Astrocyte (in vitro differentiated cells and primary cell): ENCODE measurements around the gene TRAF3IP1. TPM values are rescaled to one million over a fixed set of nuclear protein-coding genes. Genes with fewer than 3 reads are reported as not detected.

Experiments used
- DNase-seq: peaks from one replicate; pipeline ENCODE4 v3.0.0-alpha.2; 2010; ENCODE audit warnings: low read depth
- FAIRE-seq: peaks from 2 replicates; lab custom pipeline; 2011; peaks lifted over from hg19 to GRCh38; lab: Jason Lieb, UNC
- H2AFZ ChIP-seq: 2 replicates; pipeline ENCODE4 v1.6.0; 2012; ENCODE audit warnings: low read depth, low read length, inconsistent platforms
- H3K27ac ChIP-seq: 2 replicates; pipeline ENCODE4 v1.5.1; 2011; ENCODE audit warnings: low read depth, low read length, inconsistent platforms
- H3K27me3 ChIP-seq: 2 replicates; pipeline ENCODE4 v1.6.0; 2011; ENCODE audit warnings: low read length, inconsistent platforms; ENCODE audit not compliant: insufficient read depth
- H3K36me3 ChIP-seq: 2 replicates; pipeline ENCODE4 v1.5.1; 2011; ENCODE audit warnings: low read length, inconsistent platforms; ENCODE audit not compliant: insufficient read depth
- H3K4me1 ChIP-seq: 2 replicates; pipeline ENCODE4 v1.5.1; 2011; ENCODE audit warnings: low read length, inconsistent platforms; ENCODE audit not compliant: insufficient read depth
- H3K4me2 ChIP-seq: 2 replicates; pipeline ENCODE4 v1.6.0; 2012; ENCODE audit warnings: low read length, inconsistent platforms
- H3K4me3 ChIP-seq: 2 replicates; pipeline ENCODE4 v1.5.1; 2011; ENCODE audit warnings: low read depth, mild to moderate bottlenecking, low read length, inconsistent platforms; ENCODE audit not compliant: insufficient read depth
- H3K79me2 ChIP-seq: 2 replicates; pipeline ENCODE4 v1.6.0; 2012; ENCODE audit warnings: mild to moderate bottlenecking, low read length, inconsistent platforms; ENCODE audit not compliant: insufficient read depth
- H3K9ac ChIP-seq: 2 replicates; pipeline ENCODE4 v1.6.0; 2012; ENCODE audit warnings: mild to moderate bottlenecking, low read length, inconsistent platforms
- H3K9me3 ChIP-seq: 2 replicates; pipeline ENCODE4 v1.5.1; 2012; ENCODE audit warnings: low read depth, mild to moderate bottlenecking, low read length, inconsistent platforms; ENCODE audit not compliant: insufficient read depth
- H4K20me1 ChIP-seq: 2 replicates; pipeline ENCODE4 v1.6.0; 2012; ENCODE audit warnings: low read length, inconsistent platforms; ENCODE audit not compliant: insufficient read depth
- H3K27ac Mint-ChIP-seq: one replicate; pipeline ENCODE4 v1.8.0; 2021; ENCODE audit warnings: mild to moderate bottlenecking, mixed read lengths; ENCODE audit not compliant: unreplicated experiment
- H3K27me3 Mint-ChIP-seq: one replicate; pipeline ENCODE4 v1.8.0; 2021; ENCODE audit warnings: low read depth, mixed read lengths; ENCODE audit not compliant: unreplicated experiment
- H3K36me3 Mint-ChIP-seq: one replicate; pipeline ENCODE4 v1.8.0; 2021; ENCODE audit warnings: low read depth, mixed read lengths; ENCODE audit not compliant: unreplicated experiment
- H3K4me1 Mint-ChIP-seq: one replicate; pipeline ENCODE4 v1.8.0; 2021; ENCODE audit warnings: low read depth, mixed read lengths; ENCODE audit not compliant: unreplicated experiment
- H3K4me3 Mint-ChIP-seq: one replicate; pipeline ENCODE4 v1.8.0; 2021; ENCODE audit warnings: mild to moderate bottlenecking, moderate library complexity, mixed read lengths; ENCODE audit not compliant: unreplicated experiment
- H3K9me3 Mint-ChIP-seq: one replicate; pipeline ENCODE4 v1.8.0; 2021; ENCODE audit warnings: mild to moderate bottlenecking, mixed read lengths; ENCODE audit not compliant: unreplicated experiment
- EZH2 ChIP-seq: IDR thresholded peaks from 2 replicates; pipeline ENCODE4 v1.6.1; 2012; ENCODE audit warnings: mild to moderate bottlenecking, low read length, inconsistent platforms; ENCODE audit not compliant: insufficient read depth
- total RNA-seq: library from RNA; stranded (reverse); gene quantifications from 2 replicates; pipeline ENCODE4 v1.2.1, GENCODE V29; 2021
- TF ChIP-seq, protein P1 (sequence below): IDR thresholded peaks from 2 replicates; pipeline ENCODE4 v1.5.1; 2011; ENCODE audit warnings: low read depth, mild to moderate bottlenecking, inconsistent platforms, low read length, moderate library complexity; ENCODE audit not compliant: insufficient read depth

Gene TRAF3IP1
- total RNA-seq, 1 donor from 2014 or later = 19.6 TPM

DNA sequence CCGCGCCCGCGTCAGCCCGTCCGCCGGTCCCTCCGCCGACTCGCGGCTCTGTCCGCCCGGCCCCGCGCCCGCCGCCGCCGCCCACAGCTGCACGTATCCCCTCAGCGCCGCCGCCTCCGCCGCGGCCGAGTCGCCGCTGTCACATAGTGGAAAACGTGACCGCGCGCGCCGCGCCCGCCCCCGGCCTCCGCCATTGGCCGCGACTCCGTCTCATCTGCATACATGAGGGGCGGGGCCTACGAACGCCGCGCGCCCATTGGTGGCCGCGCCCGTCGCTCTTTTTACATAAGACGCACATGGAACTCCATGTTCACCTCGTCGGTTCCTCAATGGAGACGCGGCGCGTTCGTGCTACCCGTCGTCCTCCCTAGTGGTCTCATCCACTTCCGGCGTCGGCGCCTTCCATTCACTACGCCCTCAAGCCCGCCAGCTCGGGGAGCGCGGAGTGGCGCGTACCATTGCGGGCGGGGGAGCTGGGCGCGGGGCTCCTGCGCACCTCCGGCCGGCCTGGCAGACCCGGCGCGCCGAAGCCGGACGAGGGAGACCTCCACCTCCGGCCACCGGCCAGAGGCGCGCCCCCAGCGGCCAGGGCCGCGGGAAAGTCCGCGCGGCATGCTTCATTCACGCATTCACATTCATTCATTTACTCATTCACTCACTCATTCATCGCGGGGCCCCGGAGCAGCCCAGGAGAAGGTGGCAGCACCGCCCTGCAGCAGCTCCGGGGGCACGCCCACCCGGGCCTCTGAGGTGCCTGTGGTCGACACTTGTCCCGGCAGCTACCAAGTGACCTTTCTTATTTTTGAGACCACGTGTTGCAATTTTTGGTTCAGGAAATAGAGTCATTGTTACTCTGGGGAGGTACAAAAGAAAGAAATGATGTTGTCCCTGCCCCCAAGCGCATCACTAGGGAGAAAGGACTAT, 31.4 kb upstream of the TRAF3IP1 start:
- H3K4me1 ChIP-seq = peaks cover 40% of the 10 kb centered on the region
- no peaks in the 10 kb centered on the region for H3K27me3 ChIP-seq
- Mint-ChIP-seq H3K4me1 (peaks cover 26% of the 10 kb centered on the region), H3K27me3 (peaks cover 5% of the 10 kb centered on the region), H3K27ac (peak overlapping the region; percentile 69), H3K36me3 (no peaks in the 10 kb centered on the region), H3K9me3 (no peaks in the 10 kb centered on the region), H3K4me3 (peak overlapping the region; percentile 87)
- peaks cover 24% of the 10 kb centered on the region for H3K79me2 ChIP-seq
- FAIRE-seq (no peak), DNase-seq (peak; percentile 99)
- H3K4me2 ChIP-seq = peak overlapping the region; percentile 91
- H2AFZ ChIP-seq = peak overlapping the region; percentile 81
- H3K9me3 ChIP-seq = no peaks in the 10 kb centered on the region
- H3K27ac ChIP-seq = peak overlapping the region; percentile 92
- peaks cover 15% of the 10 kb centered on the region for H4K20me1 ChIP-seq
- H3K36me3 ChIP-seq = no peaks in the 10 kb centered on the region
- peak overlapping the region; percentile 78 for H3K4me3 ChIP-seq
- peak overlapping the region; percentile 94 for H3K9ac ChIP-seq
- TF ChIP-seq, protein P1, sequence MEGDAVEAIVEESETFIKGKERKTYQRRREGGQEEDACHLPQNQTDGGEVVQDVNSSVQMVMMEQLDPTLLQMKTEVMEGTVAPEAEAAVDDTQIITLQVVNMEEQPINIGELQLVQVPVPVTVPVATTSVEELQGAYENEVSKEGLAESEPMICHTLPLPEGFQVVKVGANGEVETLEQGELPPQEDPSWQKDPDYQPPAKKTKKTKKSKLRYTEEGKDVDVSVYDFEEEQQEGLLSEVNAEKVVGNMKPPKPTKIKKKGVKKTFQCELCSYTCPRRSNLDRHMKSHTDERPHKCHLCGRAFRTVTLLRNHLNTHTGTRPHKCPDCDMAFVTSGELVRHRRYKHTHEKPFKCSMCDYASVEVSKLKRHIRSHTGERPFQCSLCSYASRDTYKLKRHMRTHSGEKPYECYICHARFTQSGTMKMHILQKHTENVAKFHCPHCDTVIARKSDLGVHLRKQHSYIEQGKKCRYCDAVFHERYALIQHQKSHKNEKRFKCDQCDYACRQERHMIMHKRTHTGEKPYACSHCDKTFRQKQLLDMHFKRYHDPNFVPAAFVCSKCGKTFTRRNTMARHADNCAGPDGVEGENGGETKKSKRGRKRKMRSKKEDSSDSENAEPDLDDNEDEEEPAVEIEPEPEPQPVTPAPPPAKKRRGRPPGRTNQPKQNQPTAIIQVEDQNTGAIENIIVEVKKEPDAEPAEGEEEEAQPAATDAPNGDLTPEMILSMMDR = peak; percentile 11
- no peak for TF ChIP-seq EZH2

- TF ChIP-seq, protein P1 = no peak
- TF ChIP-seq EZH2 = no peak
- Histone ChIP-seq H3K9ac (peak overlapping the region; percentile 94), H2AFZ (peak overlapping the region; percentile 81), H3K27ac (no peak overlapping the region), H3K36me3 (no peaks in the 10 kb centered on the region), H3K4me1 (peaks cover 40% of the 10 kb centered on the region), H3K4me3 (peak overlapping the region; percentile 78), H3K4me2 (peak overlapping the region; percentile 91), H3K79me2 (peaks cover 20% of the 10 kb centered on the region), H3K9me3 (no peaks in the 10 kb centered on the region), H3K27me3 (no peaks in the 10 kb centered on the region), H4K20me1 (peaks cover 15% of the 10 kb centered on the region)
- Mint-ChIP-seq H3K9me3 (no peaks in the 10 kb centered on the region), H3K27me3 (peaks cover 7% of the 10 kb centered on the region), H3K27ac (peak overlapping the region; percentile 41), H3K4me1 (peaks cover 25% of the 10 kb centered on the region), H3K4me3 (peak overlapping the region; percentile 87), H3K36me3 (no peaks in the 10 kb centered on the region)
- FAIRE-seq (no peak), DNase-seq (no peak)
Observed at GRCh38 chr2:238289574-238289973, 30.7 kb upstream of the TRAF3IP1 start.
